Naive thymus-derived CD4-positive, alpha-beta T cell (primary cell): ENCODE data around the gene ARHGAP8. TPM values are rescaled to one million over a fixed set of nuclear protein-coding genes. Genes with fewer than 3 reads are reported as not detected.

Source experiments
- ATAC-seq: fragments of 150-1000 bp; cut with Tn5 transposase; 2 replicates; pipeline ENCODE4 v1.10.0; 2021; ENCODE audit warnings: mild to moderate bottlenecking, moderate library complexity
- CTCF ChIA-PET: fragments of 350-600 bp; sonication (Branson Sonifier 250); formaldehyde crosslinking; loops from one replicate; lab custom pipeline; 2021; ENCODE audit warnings: antibody characterized with exemption; lab: Charles Lee
- POLR2A ChIA-PET: fragments of 350-600 bp; sonication (Branson Sonifier 250); formaldehyde crosslinking; loops from one replicate; lab custom pipeline; 2021; ENCODE audit warnings: antibody characterized with exemption, inconsistent platforms; lab: Charles Lee
- DNase-seq, 9 donors: peaks; one replicate each; pipeline versions ENCODE4 v3.0.0 to v3.0.0-alpha.2; 2020 to 2022; ENCODE audit warnings: mixed read lengths in 1 of 9
- H3K27ac ChIP-seq: one replicate; pipeline ENCODE4 v1.7.0; 2013; ENCODE audit warnings: mild to moderate bottlenecking, low read depth, low read length, moderate library complexity
- H3K27me3 ChIP-seq, 2 donors: one replicate each; pipeline ENCODE4 v1.7.0; 2013; ENCODE audit warnings: low read length in 2 of 2, mild to moderate bottlenecking in 2 of 2, moderate library complexity in 2 of 2; ENCODE audit not compliant: control insufficient read depth in 2 of 2, insufficient read depth in 2 of 2
- H3K36me3 ChIP-seq, 3 experiments: 1 replicate in 2 of 3; 2 replicates in 1 of 3; pipeline ENCODE4 v1.7.0; 2013; ENCODE audit warnings: low read length in 3 of 3, mild to moderate bottlenecking in 3 of 3, moderate library complexity in 1 of 3; ENCODE audit not compliant: insufficient read depth in 3 of 3, control insufficient read depth in 2 of 3
- H3K4me1 ChIP-seq, 2 donors: one replicate each; pipeline ENCODE4 v1.7.0; 2013; ENCODE audit warnings: low read length in 2 of 2, mild to moderate bottlenecking in 2 of 2, moderate library complexity in 1 of 2; ENCODE audit not compliant: control insufficient read depth in 2 of 2, insufficient read depth in 2 of 2
- H3K4me3 ChIP-seq: 2 replicates; pipeline ENCODE4 v1.7.0; 2013; ENCODE audit warnings: mild to moderate bottlenecking, low read length
- H3K9me3 ChIP-seq, 3 experiments: 1 replicate in 2 of 3; 2 replicates in 1 of 3; pipeline ENCODE4 v1.7.0; 2013; ENCODE audit warnings: low read length in 3 of 3; ENCODE audit not compliant: control insufficient read depth in 2 of 3
- H3K27ac Mint-ChIP-seq, 9 donors: one replicate each; pipeline ENCODE4 v1.8.0; 2020 to 2022; ENCODE audit warnings: mixed read lengths in 9 of 9, mild to moderate bottlenecking in 8 of 9, moderate library complexity in 5 of 9, inconsistent platforms in 2 of 9
- H3K27me3 Mint-ChIP-seq, 5 donors: one replicate each; pipeline ENCODE4 v1.8.0; 2021 to 2022; ENCODE audit warnings: mixed read lengths in 5 of 5, mild to moderate bottlenecking in 1 of 5
- H3K36me3 Mint-ChIP-seq, 5 donors: one replicate each; pipeline ENCODE4 v1.8.0; 2020 to 2022; ENCODE audit warnings: mixed read lengths in 5 of 5, mild to moderate bottlenecking in 3 of 5, inconsistent platforms in 1 of 5
- H3K4me1 Mint-ChIP-seq, 7 donors: one replicate each; pipeline ENCODE4 v1.8.0; 2020 to 2022; ENCODE audit warnings: mixed read lengths in 7 of 7, mild to moderate bottlenecking in 3 of 7, inconsistent platforms in 1 of 7
- H3K4me3 Mint-ChIP-seq, 10 donors: one replicate each; pipeline ENCODE4 v1.8.0; 2020 to 2022; ENCODE audit warnings: mild to moderate bottlenecking in 10 of 10, mixed read lengths in 10 of 10, moderate library complexity in 6 of 10, inconsistent platforms in 2 of 10
- H3K9me3 Mint-ChIP-seq, 11 donors: one replicate each; pipeline ENCODE4 v1.8.0; 2020 to 2022; ENCODE audit warnings: mixed read lengths in 11 of 11, mild to moderate bottlenecking in 4 of 11, inconsistent platforms in 1 of 11, moderate library complexity in 1 of 11
- intact Hi-C, 2 donors: fragments of 100-400 bp; cut with micrococcal nuclease; formaldehyde crosslinking; loops; one replicate each; pipeline ENCODE4 v1.15.1; 2023
- polyA plus RNA-seq, 2 donors: library from polyadenylated mRNA; unstranded; fragments of 300-500 nt; fragmentation: Illumina TruSeq; gene quantifications; one replicate each; pipeline ENCODE4 v1.2.3, GENCODE V29; 2021
- total RNA-seq, 6 experiments: library from RNA in 5 of 6; stranded (reverse) in 5 of 6; gene quantifications; 1 replicate in 5 of 6; 2 replicates in 1 of 6; pipeline ENCODE4 v1.2.3 and lab custom pipeline; 2021 to 2026

The ARHGAP8 gene
- total and polyA plus RNA-seq, 7 experiments from 2014 or later: 0.82 to 2.3 (median 1.5) TPM; not detected in 4

GRCh38 chr22:44783091-44783490 lies 30.7 kb downstream of the ARHGAP8 start:
- no peak overlapping the region for H3K27ac ChIP-seq
- no peak overlapping the region for H3K4me3 ChIP-seq
- Mint-ChIP-seq H3K27me3 (peaks cover 3 to 22% (median 12%) of the 10 kb centered on the region in 5 donors), H3K4me3 (no peak overlapping the region), H3K36me3 (no peaks in the 10 kb centered on the region), H3K27ac (no peak overlapping the region), H3K4me1 (no peaks in the 10 kb centered on the region), H3K9me3 (no peaks in the 10 kb centered on the region)
- H3K36me3 ChIP-seq: no peaks in the 10 kb centered on the region
- H3K9me3 ChIP-seq: no peaks in the 10 kb centered on the region
- ChIA-PET POLR2A (no interaction called here), CTCF (no interaction called here)
- H3K27me3 ChIP-seq: no peaks in the 10 kb centered on the region
- ATAC-seq (no peak), DNase-seq (no peak)
- no peaks in the 10 kb centered on the region for H3K4me1 ChIP-seq
- intact Hi-C loops: no loop called here

- intact Hi-C loops: no loop called here
- H3K27me3 Mint-ChIP-seq: peaks cover 3 to 21% (median 12%) of the 10 kb centered on the region in 5 donors
- H3K4me3 Mint-ChIP-seq: no peak overlapping the region
- ChIA-PET CTCF (no interaction called here), POLR2A (no interaction called here)
- no peak overlapping the region for H3K27ac Mint-ChIP-seq
- H3K27ac ChIP-seq: no peak overlapping the region
- ATAC-seq (no peak), DNase-seq (no peak)
- H3K4me1 Mint-ChIP-seq: no peaks in the 10 kb centered on the region
- no peaks in the 10 kb centered on the region for H3K4me1 ChIP-seq
- H3K36me3 ChIP-seq: no peaks in the 10 kb centered on the region
- no peaks in the 10 kb centered on the region for H3K27me3 ChIP-seq
- no peak overlapping the region for H3K4me3 ChIP-seq
- no peaks in the 10 kb centered on the region for H3K9me3 Mint-ChIP-seq
- H3K9me3 ChIP-seq: no peaks in the 10 kb centered on the region
- H3K36me3 Mint-ChIP-seq: no peaks in the 10 kb centered on the region
Observed at GRCh38 chr22:44783581-44783980, 31.2 kb downstream of the ARHGAP8 start.

- no peaks in the 10 kb centered on the region for H3K9me3 ChIP-seq
- POLR2A ChIA-PET: no interaction called here
- no peaks in the 10 kb centered on the region for H3K4me1 Mint-ChIP-seq
- CTCF ChIA-PET: no interaction called here
- DNase-seq (no peak), ATAC-seq (no peak)
- H3K4me3 Mint-ChIP-seq: no peak overlapping the region
- H3K27me3 Mint-ChIP-seq: peaks cover 3 to 18% (median 9%) of the 10 kb centered on the region in 5 donors
- H3K36me3 ChIP-seq: no peaks in the 10 kb centered on the region
- no peaks in the 10 kb centered on the region for H3K36me3 Mint-ChIP-seq
- no peaks in the 10 kb centered on the region for H3K9me3 Mint-ChIP-seq
- no peak overlapping the region for H3K4me3 ChIP-seq
- H3K27me3 ChIP-seq: no peaks in the 10 kb centered on the region
- no peak overlapping the region for H3K27ac ChIP-seq
- H3K4me1 ChIP-seq: no peaks in the 10 kb centered on the region
- intact Hi-C loops: no loop called here
- H3K27ac Mint-ChIP-seq: no peak overlapping the region
Observed at GRCh38 chr22:44786136-44786535, 33.8 kb downstream of the ARHGAP8 start.

- H3K9me3 ChIP-seq: no peaks in the 10 kb centered on the region
- intact Hi-C loops: no loop called here
- Mint-ChIP-seq H3K4me1 (no peaks in the 10 kb centered on the region), H3K27me3 (peaks cover 3 to 18% (median 9%) of the 10 kb centered on the region in 5 donors), H3K4me3 (no peak overlapping the region), H3K9me3 (no peaks in the 10 kb centered on the region), H3K36me3 (no peaks in the 10 kb centered on the region), H3K27ac (no peak overlapping the region)
- H3K27ac ChIP-seq: no peak overlapping the region
- CTCF ChIA-PET: no interaction called here
- no peaks in the 10 kb centered on the region for H3K27me3 ChIP-seq
- POLR2A ChIA-PET: no interaction called here
- no peaks in the 10 kb centered on the region for H3K4me1 ChIP-seq
- no peak overlapping the region for H3K4me3 ChIP-seq
- no peaks in the 10 kb centered on the region for H3K36me3 ChIP-seq
- ATAC-seq: no peak
- no peak for DNase-seq
Observed at GRCh38 chr22:44786610-44787009, 34.2 kb downstream of the ARHGAP8 start.

GRCh38 chr22:44787832-44788231 lies 35.5 kb downstream of the ARHGAP8 start:
- peaks cover 3 to 18% (median 9%) of the 10 kb centered on the region in 5 donors for H3K27me3 Mint-ChIP-seq
- no peaks in the 10 kb centered on the region for H3K9me3 ChIP-seq
- ChIA-PET POLR2A (no interaction called here), CTCF (no interaction called here)
- no peak for DNase-seq
- H3K4me1 Mint-ChIP-seq: no peaks in the 10 kb centered on the region
- ATAC-seq: no peak
- intact Hi-C loops: no loop called here
- H3K27me3 ChIP-seq: no peaks in the 10 kb centered on the region
- no peak overlapping the region for H3K27ac ChIP-seq
- no peak overlapping the region for H3K27ac Mint-ChIP-seq
- H3K9me3 Mint-ChIP-seq: no peaks in the 10 kb centered on the region
- no peak overlapping the region for H3K4me3 ChIP-seq
- H3K4me1 ChIP-seq: no peaks in the 10 kb centered on the region
- no peak overlapping the region for H3K4me3 Mint-ChIP-seq
- no peaks in the 10 kb centered on the region for H3K36me3 ChIP-seq
- no peaks in the 10 kb centered on the region for H3K36me3 Mint-ChIP-seq

GRCh38 chr22:44793106-44793505 lies 40.7 kb downstream of the ARHGAP8 start:
- intact Hi-C loops: no loop called here
- Histone ChIP-seq H3K27me3 (no peaks in the 10 kb centered on the region), H3K27ac (no peak overlapping the region), H3K4me1 (no peaks in the 10 kb centered on the region), H3K9me3 (no peaks in the 10 kb centered on the region), H3K4me3 (no peak overlapping the region), H3K36me3 (no peaks in the 10 kb centered on the region)
- Mint-ChIP-seq H3K27me3 (peaks cover 0 to 3% (median 0%) of the 10 kb centered on the region in 5 donors), H3K4me1 (no peaks in the 10 kb centered on the region), H3K27ac (no peak overlapping the region), H3K4me3 (no peak overlapping the region), H3K9me3 (no peaks in the 10 kb centered on the region), H3K36me3 (no peaks in the 10 kb centered on the region)
- CTCF ChIA-PET: no interaction called here
- no peak for ATAC-seq
- no peak for DNase-seq
- POLR2A ChIA-PET: no interaction called here

GRCh38 chr22:44793506-44794172 lies 41.3 kb downstream of the ARHGAP8 start:
- no peak for ATAC-seq
- ChIA-PET POLR2A (no interaction called here), CTCF (no interaction called here)
- intact Hi-C loops: no loop called here
- no peak overlapping the region for H3K4me3 ChIP-seq
- H3K36me3 ChIP-seq: no peaks in the 10 kb centered on the region
- no peak overlapping the region for H3K27ac Mint-ChIP-seq
- peaks cover 0 to 3% (median 0%) of the 10 kb centered on the region in 5 donors for H3K27me3 Mint-ChIP-seq
- no peaks in the 10 kb centered on the region for H3K4me1 ChIP-seq
- no peaks in the 10 kb centered on the region for H3K36me3 Mint-ChIP-seq
- H3K4me3 Mint-ChIP-seq: no peak overlapping the region
- H3K4me1 Mint-ChIP-seq: no peaks in the 10 kb centered on the region
- no peaks in the 10 kb centered on the region for H3K27me3 ChIP-seq
- H3K27ac ChIP-seq: no peak overlapping the region
- no peaks in the 10 kb centered on the region for H3K9me3 Mint-ChIP-seq
- no peaks in the 10 kb centered on the region for H3K9me3 ChIP-seq
- DNase-seq: no peak
